ENCODE measurements around the gene PCDHA8. TPM values are rescaled to one million over a fixed set of nuclear protein-coding genes. Genes with fewer than 3 reads are reported as not detected.

The PCDHA8 gene
- total and polyA plus RNA-seq, 2 of the 8 experiments (the other 6 are each of a cell fraction or from before 2014, with no cell fraction given): 0.14 to 0.52 TPM

DNA sequence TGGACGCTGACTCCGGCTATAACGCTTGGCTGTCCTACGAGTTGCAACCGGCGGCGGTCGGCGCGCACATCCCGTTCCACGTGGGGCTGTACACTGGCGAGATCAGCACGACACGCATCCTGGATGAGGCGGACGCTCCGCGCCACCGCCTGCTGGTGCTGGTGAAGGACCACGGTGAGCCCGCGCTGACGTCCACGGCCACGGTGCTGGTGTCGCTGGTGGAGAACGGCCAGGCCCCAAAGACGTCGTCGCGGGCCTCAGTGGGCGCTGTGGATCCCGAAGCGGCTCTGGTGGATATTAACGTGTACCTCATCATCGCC, 36.2 kb downstream of the PCDHA8 start (continued):
- TF ChIP-seq KDM4A (IDR thresholded peaks at IDR 0.05; ENCODE audit: low read depth, low read length, severe bottlenecking) (no peak), CEBPB (IDR thresholded peaks at IDR 0.05; ENCODE audit: low read depth, low read length) (no peak), SUZ12 (IDR thresholded peaks at IDR 0.05; ENCODE audit: low read length) (no peak)
